NAMALWA (cell line): ENCODE measurements around the gene GPRC5A.
"Not testable (repeated sequence)": the region's sequence is repeated elsewhere in the genome, so short reads cannot be mapped to it uniquely, and the experiment has no call there.

ENCODE experiments used
- DNase-seq: peaks from one replicate; pipeline ENCODE4 v3.0.0-alpha.2; 2015; ENCODE audit warnings: low spot score

GPRC5A gene

GRCh38 chr12:12891080-12891880 lies at the start of gene GPRC5A:
TSS of gene GPRC5A (plus strand) at chr12:12891562. CDS start at chr12:12908250, 16,688 bp downstream.
- DNase-seq: no peak

- no peak for DNase-seq
Observed at GRCh38 chr12:12845794-12846243, 45.5 kb upstream of the GPRC5A start.

- DNase-seq: not testable (repeated sequence)
Observed at GRCh38 chr12:12846780-12847179, 44.6 kb upstream of the GPRC5A start.

- DNase-seq: no peak
Observed at GRCh38 chr12:12853435-12853834, 37.9 kb upstream of the GPRC5A start.

GRCh38 chr12:12859690-12860089 lies 31.7 kb upstream of the GPRC5A start:
- DNase-seq: no peak

- DNase-seq: no peak
Observed at GRCh38 chr12:12864243-12864642, 27.1 kb upstream of the GPRC5A start.

GRCh38 chr12:12868477-12869235 lies 22.7 kb upstream of the GPRC5A start:
- DNase-seq: no peak

- DNase-seq: no peak
Observed at GRCh38 chr12:12870465-12870864, 20.9 kb upstream of the GPRC5A start.

GRCh38 chr12:12871587-12872138 lies 19.7 kb upstream of the GPRC5A start:
- DNase-seq: no peak

GRCh38 chr12:12872139-12872933 lies 19.0 kb upstream of the GPRC5A start:
- no peak for DNase-seq

- no peak for DNase-seq
Observed at GRCh38 chr12:12872934-12873275, 18.5 kb upstream of the GPRC5A start.

GRCh38 chr12:12874029-12874428 lies 17.3 kb upstream of the GPRC5A start:
- no peak for DNase-seq

- DNase-seq: not testable (repeated sequence)
Observed at GRCh38 chr12:12875301-12875700, 16.1 kb upstream of the GPRC5A start.

GRCh38 chr12:12877153-12877768 lies 14.1 kb upstream of the GPRC5A start:
- no peak for DNase-seq

- DNase-seq: no peak
Observed at GRCh38 chr12:12877781-12878455, 13.4 kb upstream of the GPRC5A start.

- DNase-seq: no peak
Observed at GRCh38 chr12:12880537-12880936, 10.8 kb upstream of the GPRC5A start.

GRCh38 chr12:12881151-12881909 lies 10.0 kb upstream of the GPRC5A start:
- no peak for DNase-seq

GRCh38 chr12:12882288-12882687 lies 9.1 kb upstream of the GPRC5A start:
- DNase-seq: no peak

- no peak for DNase-seq
Observed at GRCh38 chr12:12883369-12884001, 7.9 kb upstream of the GPRC5A start.
